Ovary (tissue), 3 donors: ENCODE data around the gene ZBTB4.

ENCODE experiments used
- EP300 ChIP-seq: sonication (generic); formaldehyde crosslinking; IDR thresholded peaks from one replicate; pipeline ENCODE4 v1.6.1; 2017; ENCODE audit warnings: antibody characterized with exemption
- TF ChIP-seq, protein P1 (sequence below), 3 donors: fragments of 450-650 bp in 2 of 3; fragments of 200-600 bp in 1 of 3; IDR thresholded peaks; one replicate each; pipeline versions ENCODE4 v1.5.1 to v1.8.0; 2016 to 2022; ENCODE audit warnings: antibody characterized with exemption in 3 of 3, mild to moderate bottlenecking in 1 of 3
- donor health status: DM: no; HTN: no; CAD: no.

DNA sequence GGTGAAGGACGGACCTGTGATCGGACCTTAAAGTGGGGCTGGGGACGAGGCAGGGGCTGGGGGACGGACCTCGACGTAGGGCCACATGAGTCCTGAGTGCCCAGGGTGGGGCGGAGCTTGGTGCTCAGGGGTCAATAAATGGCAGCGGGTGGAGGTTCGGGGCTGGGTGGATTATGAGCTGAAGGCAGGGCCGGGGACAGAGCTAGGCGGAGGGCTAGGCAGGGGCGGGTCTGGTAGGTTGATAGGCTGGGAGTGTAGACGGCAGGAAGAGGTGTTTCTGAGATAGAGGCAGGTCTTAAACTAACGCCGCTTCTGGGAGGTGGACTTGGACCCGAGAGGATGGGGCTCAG lies 33.8 kb downstream of the ZBTB4 start:
- TF ChIP-seq, protein P1, sequence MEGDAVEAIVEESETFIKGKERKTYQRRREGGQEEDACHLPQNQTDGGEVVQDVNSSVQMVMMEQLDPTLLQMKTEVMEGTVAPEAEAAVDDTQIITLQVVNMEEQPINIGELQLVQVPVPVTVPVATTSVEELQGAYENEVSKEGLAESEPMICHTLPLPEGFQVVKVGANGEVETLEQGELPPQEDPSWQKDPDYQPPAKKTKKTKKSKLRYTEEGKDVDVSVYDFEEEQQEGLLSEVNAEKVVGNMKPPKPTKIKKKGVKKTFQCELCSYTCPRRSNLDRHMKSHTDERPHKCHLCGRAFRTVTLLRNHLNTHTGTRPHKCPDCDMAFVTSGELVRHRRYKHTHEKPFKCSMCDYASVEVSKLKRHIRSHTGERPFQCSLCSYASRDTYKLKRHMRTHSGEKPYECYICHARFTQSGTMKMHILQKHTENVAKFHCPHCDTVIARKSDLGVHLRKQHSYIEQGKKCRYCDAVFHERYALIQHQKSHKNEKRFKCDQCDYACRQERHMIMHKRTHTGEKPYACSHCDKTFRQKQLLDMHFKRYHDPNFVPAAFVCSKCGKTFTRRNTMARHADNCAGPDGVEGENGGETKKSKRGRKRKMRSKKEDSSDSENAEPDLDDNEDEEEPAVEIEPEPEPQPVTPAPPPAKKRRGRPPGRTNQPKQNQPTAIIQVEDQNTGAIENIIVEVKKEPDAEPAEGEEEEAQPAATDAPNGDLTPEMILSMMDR (IDR thresholded peaks at IDR 0.05) = no peak
- no peak for TF ChIP-seq EP300
